K562 (cell line): Measurements from ENCODE around the gene SH3BP5L. TPM values are rescaled to one million over a fixed set of nuclear protein-coding genes. Genes with fewer than 3 reads are reported as not detected.

Experiments
- AFF1 ChIP-seq, 2 experiments: fragments of 450-650 bp; IDR thresholded peaks; 2 replicates each; pipeline ENCODE4 v1.6.1; 2018; ENCODE audit warnings: mild to moderate bottlenecking in 2 of 2, low read depth in 1 of 2; ENCODE audit not compliant: partially characterized antibody in 2 of 2
- ATF4 ChIP-seq: fragments of 450-650 bp; formaldehyde crosslinking; IDR thresholded peaks from 2 replicates; pipeline ENCODE4 v1.4.0; 2022; ENCODE audit warnings: mild to moderate bottlenecking, moderate library complexity
- MGA ChIP-seq: fragments of 450-650 bp; IDR thresholded peaks from 2 replicates; pipeline ENCODE4 v1.6.1; 2016; ENCODE audit warnings: mild to moderate bottlenecking, moderate library complexity
- PHF8 ChIP-seq: fragments of 200-600 bp; sonication (generic); IDR thresholded peaks from 2 replicates; pipeline ENCODE4 v1.6.1; 2012; ENCODE audit warnings: mixed run types, mild to moderate bottlenecking, inconsistent platforms, low read length, moderate library complexity, borderline replicate concordance
- PTBP1 ChIP-seq: fragments of 200-400 bp; formaldehyde crosslinking; IDR thresholded peaks from 2 replicates; pipeline ENCODE4 v1.6.1; 2017; ENCODE audit warnings: low read depth, low read length
- RBM15 ChIP-seq: fragments of 200-400 bp; formaldehyde crosslinking; IDR thresholded peaks from 2 replicates; pipeline ENCODE4 v1.6.1; 2018; ENCODE audit warnings: mild to moderate bottlenecking, low read length, moderate library complexity; ENCODE audit not compliant: insufficient read depth
- THRA ChIP-seq: fragments of 450-650 bp; IDR thresholded peaks from 2 replicates; pipeline ENCODE4 v1.6.1; 2017; ENCODE audit warnings: mild to moderate bottlenecking, moderate library complexity
- ZNF121 ChIP-seq: sonication (generic); formaldehyde crosslinking; conservative IDR thresholded peaks from 2 replicates; pipeline ENCODE4 v1.8.0; 2022; ENCODE audit warnings: missing genetic modification reagents
- polyA plus RNA-seq, 8 experiments: library from polyadenylated mRNA; depleted of rRNA in 4 of 8; stranded (reverse) in 5 of 8; unstranded in 3 of 8; fragments of >200 nt; fragmentation: Nextera tagmentation in 2 of 8; fragmentation: Illumina TruSeq in 1 of 8; extraction: Ambion mirVana in 2 of 8; extraction: Trizol in 1 of 8; gene quantifications; 2 replicates each; pipeline versions ENCODE4 v1.2.1 to v1.2.3, GENCODE V29; 2011 to 2014; ENCODE audit warnings: inconsistent platforms in 1 of 8, missing spikeins in 1 of 8
- total RNA-seq, 7 experiments: library from RNA; depleted of rRNA in 6 of 7; stranded (reverse); fragments of >200 nt in 6 of 7; fragmentation: Illumina TruSeq in 2 of 7; extraction: Trizol in 2 of 7; gene quantifications; 2 replicates each; pipeline versions ENCODE4 v1.2.1 to v1.2.3, GENCODE V29; 2011 to 2021; ENCODE audit warnings: low replicate concordance in 1 of 7

The SH3BP5L gene
- total and polyA plus RNA-seq, 9 of the 15 experiments (the other 6 are each of a cell fraction or from before 2014, with no cell fraction given) = 1.9 to 26.5 (median 15.8) TPM

- peak; percentile 94 for TF ChIP-seq MGA
- TF ChIP-seq ZNF121 (CRISPR knock-in tag) = no peak
- no peak for TF ChIP-seq AFF1 (IDR thresholded peaks at IDR 0.05; ENCODE audit: low read depth in 1 of 2, partially characterized antibody in 2 of 2)
- no peak for TF ChIP-seq PTBP1
- TF ChIP-seq PHF8 = peak; percentile 54; the same call in 1 of the 2 replicates
- no peak for TF ChIP-seq ATF4 (CRISPR knock-in tag)
- no peak for TF ChIP-seq THRA
- TF ChIP-seq RBM15 = no peak
Measured at GRCh38 chr1:248858096-248858890, 32.6 kb upstream of the SH3BP5L start (continued).
